GM18907 (cell line): ENCODE data around the gene BHLHE40.

Experiments
- ATAC-seq: cut with Tn5 transposase; IDR thresholded peaks from one replicate; pipeline ENCODE4 v1.9.1; 2021; ENCODE audit warnings: mild to moderate bottlenecking, moderate library complexity; ENCODE audit not compliant: unreplicated experiment

The BHLHE40 gene

DNA sequence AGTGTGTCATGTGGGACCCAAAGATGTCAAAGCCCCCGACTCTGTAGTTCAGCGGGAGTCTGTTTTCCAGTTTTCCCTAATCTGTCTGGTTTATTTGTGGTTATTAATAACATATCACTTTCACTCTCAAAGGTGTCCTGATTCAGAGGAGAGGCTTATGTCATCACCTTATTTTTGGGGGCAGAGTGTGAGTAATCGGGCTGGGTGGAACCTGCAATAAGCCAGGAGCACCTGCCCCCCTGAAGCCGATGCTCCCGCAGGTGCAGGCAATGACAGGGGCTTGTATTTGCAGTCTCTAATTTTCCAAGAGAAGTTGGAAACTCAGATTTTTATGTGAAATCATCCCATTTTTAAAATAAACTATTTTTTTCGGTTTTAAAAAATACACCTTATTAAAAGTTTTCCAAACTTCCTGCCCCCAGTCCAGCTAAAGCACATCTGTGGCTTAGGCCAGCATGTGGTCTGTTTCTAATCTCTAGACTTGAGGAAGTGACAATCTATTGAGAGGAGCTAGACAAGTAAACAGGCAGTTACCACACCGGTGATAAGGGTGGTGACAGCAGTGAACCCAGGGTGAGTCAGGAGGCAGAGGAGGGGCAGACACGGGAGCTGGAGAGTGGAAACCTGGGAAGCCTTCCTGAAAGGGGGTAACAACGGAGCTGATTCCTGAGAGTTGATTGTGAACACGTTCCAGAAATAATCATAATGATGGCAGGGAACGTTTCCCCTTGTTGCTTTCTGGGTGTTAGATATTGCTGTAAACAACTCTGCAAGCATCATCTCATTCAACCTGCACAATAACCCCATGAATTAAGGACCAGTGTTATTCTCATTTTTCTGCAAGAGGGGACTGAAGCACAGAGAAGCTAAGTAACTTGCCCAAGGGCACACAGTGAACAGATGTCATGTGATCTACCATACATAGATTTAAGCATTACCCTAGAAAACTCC lies 37.2 kb downstream of the BHLHE40 start:
- peak; percentile 67 for ATAC-seq

DNA sequence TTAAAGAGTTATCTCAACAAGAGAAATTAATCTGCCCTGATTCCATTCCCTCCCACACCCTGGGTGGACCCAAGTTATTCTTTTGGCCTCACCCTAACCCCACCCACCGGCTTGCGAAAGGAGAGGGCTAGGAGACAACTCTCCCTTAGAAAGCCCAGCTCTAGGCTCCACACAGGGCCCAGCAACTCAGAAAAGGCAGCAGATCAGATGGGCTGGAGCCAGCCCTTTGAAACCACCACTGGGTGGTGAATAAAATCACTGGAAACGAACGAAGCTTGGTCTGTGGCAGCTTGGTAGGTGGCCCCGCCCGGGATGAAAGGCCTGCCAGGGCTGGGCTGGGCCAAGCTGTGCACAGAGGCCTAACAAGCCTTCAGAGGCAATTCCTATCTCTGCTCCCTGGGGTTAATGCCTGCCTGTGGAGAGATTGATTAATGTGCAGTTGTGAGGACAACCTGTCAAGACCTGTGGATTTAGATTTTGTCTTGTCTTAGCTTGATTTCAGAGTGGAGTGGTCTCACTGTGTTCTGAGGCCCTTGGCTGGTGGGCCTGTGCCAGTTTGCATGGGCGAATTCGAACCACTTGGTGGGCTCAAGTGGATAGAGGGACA lies 38.8 kb downstream of the BHLHE40 start:
- no peak for ATAC-seq

DNA sequence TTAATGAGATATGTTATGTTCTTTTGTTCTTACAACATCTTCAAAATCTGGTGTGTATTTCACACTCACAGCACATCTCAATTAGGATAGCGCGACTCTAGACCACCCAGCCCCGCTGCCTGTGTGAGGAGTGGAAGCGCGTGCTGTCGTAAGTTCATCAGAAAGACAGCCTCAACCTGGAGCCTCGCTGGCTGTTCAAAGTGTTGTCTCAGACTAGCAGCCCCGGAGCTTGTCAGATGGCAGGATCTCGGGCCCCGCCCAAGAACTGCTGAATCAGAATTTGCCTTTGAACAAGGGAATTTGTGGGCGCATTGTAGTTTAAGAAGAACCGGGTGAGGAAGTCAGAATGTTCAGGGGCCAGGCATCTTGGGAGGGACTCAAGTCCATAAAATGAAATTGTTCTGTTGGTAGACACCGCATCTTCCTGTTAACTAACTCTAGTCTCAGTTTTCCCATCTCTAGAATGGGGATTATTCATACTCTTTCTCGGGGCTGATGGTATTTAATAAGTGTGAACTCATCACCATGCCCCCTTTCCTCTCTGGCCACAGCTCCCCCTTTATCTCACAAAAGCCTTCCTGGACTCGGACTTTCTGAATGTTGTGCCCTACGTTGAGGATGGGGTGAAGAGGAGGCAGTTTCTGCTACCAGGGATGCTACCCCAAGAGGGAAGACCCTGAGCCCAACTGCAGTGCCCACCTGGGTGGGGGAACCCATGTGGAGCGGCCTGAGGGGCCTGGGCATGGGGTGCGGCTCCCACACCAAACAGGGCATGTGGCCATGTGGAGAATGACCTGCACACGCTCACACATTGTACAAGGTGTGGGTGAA lies 40.4 kb downstream of the BHLHE40 start:
- no peak for ATAC-seq

DNA sequence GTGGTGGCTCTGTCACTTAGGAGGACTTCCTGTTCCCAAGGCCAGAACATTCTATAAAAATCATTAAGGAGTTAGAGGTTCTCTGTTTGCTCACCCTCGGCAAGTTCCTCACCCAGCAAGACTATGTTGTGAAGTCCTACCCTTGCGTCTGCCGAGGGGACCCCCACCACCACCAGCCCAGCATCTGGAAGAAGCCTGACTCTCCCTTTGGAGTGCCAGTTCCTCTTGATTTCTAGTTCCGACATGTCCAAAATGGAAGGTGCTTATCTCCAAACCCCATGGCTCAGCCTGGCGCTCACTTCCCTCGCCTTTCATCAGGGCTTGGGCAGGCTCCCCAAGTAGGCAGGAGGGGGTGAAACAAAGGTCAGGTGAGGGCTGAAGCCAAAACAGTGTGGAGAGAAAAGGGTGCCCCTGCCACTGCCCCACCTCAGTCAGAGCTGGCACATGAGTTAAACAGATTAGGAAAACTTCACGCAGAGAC lies 41.0 kb downstream of the BHLHE40 start:
- ATAC-seq: no peak

DNA sequence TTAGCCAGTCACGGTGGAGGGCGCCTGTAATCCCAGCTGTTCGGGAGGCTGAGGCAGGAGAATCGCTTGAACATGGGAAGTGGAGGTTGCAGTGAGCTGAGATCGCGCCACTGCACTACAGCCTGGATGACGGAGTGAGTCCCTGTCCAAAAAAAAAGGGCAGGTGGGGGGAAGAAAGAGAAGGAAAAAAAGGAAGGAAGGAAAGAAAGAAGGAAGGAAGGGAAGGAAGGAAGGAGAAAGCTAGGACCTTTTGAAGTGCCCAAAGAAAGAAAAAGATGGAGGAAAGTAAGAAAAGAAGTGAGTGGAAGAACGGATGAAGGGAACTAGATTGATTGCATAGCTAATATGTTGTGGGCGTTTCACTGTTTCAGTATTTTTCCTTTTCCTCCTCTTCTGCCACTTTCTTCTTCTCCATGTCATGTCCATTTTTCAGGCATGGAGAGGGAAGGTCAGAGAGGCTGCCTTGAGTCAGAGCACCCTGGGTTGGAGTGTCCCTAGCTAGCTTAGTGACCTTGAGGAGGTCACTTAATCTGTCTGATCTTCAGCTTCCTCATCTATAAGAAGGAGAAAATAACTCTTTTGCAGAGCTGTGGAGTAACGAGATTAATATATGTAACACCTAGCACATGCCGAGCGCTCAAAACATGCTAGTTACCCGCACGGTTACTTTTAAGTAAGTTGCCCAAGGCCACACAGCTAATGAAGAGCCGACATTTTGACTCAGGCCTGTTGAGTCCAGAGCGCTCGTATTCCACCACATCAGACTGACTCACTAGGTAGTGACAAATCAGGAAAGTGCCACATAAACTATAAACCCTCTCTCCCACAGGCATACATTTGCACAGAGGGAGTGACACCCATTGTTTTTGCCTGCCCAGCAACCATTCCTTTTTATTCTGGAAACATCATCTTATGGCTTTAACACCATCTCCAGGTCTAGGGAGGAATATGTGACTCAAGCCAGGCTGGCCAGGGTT lies 42.2 kb downstream of the BHLHE40 start:
- ATAC-seq: no peak

DNA sequence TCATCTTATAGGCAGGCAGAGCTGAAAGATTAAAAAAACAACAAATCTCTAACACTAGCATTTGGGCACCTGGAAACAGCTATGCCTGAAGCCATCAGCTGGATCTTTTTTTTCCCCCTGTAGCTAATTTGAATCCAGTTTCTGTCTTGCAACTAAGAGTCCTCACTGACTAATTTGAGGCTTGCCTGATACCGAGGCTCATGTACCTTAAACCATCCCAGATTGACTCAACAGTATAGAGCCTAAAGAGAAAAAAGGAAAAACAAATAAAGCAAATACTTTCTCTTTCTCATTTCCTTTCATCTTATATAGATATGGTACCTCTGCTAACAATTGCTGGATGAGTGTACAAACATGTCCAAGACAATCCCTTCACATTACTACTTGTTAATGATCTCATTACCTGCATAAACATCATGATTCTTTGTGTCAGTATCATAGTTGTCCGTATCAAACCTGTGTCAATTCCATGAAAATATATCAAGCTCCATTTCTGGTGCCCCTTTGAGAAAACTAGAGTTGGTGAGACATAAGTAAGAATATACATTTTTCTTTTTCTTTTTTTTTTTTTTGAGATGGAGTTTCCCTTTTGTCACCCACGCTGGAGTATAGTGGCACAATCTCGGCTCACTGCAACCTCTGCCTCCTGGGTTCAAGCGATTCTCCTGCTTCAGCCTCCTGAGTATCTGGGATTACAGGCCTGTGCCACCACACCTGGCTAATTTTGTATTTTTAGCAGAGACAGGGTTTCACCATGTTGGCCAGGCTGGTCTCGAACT lies 43.1 kb downstream of the BHLHE40 start:
- ATAC-seq: peak; percentile 71

DNA sequence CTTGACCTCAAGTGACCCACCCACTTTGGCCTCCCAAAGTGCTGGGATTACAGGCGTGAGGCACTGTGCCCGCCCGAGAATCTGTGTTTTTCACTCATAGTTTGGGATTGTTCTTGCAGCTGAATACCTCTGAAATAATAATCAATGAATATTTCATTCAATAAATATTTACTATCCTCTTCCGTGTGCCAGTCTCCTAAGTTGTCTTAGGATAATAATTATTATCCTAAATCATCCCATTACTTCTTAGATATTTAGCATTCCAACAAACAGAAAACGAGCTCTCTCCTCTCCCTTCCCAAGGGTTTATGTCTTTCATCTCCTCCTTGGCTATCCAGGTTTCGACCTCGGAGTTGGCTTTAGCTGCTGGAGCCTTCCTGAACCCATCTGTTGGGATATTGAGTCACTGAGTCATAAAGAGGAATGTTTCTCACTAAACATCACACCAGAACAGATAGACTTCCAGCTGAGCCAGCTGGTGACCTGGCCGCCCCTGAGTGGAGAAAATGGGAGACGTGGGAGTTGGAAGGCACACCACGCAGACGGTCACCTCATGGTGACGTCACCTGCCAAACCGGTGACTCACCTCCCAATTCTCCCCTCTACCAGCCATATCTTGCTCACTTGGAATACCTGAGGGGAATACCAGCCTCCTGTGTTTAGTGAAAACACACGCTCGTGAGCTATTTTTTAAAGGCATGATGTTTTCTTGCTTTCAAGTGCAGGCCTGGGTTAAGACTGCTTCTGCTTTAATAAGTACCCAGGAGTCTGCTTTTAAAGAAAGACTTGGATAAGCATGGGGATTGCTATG lies 43.9 kb downstream of the BHLHE40 start:
- ATAC-seq: no peak

DNA sequence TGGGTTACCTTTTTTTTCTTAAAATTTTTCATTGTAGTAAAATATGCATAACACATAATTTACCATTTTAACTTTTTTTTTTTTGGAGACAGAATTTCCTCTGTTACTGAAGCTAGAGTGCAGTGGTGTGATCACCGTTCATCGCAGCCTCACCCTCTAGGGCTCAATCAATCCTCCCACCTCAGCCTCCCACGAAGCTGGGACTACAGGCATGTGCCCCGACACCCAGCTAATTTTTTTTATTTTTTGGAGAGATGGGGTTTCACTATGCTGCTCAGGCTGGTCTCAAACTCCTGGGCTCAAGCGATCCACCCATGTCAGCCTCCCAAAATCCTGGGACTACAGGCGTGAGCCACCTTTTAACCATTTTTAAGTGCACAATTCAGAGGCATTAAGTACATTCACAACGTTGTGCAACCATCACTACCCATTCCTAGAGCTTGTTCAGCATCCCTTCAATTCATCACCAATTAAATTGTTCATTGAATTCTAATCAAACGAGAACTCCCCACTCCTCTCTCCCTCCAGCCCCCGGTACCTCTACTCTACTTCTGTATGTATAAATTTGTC lies 44.6 kb downstream of the BHLHE40 start:
- ATAC-seq: no peak

DNA sequence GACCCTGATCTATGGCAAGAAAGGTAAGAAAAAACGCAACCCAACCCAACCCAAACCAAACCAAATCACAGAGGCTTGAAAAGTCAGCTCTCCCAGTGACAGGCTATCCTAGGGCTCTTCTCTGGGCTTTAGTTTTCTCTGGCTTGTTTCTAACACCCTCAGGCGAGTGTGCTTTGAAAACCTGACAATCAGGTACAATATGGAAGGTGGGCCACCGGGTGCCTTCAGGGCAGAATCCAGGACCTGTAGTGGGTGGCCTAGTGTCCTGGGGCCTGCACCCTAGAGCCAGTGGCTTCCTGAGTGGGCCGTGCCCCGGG lies 46.8 kb downstream of the BHLHE40 start:
- no peak for ATAC-seq

DNA sequence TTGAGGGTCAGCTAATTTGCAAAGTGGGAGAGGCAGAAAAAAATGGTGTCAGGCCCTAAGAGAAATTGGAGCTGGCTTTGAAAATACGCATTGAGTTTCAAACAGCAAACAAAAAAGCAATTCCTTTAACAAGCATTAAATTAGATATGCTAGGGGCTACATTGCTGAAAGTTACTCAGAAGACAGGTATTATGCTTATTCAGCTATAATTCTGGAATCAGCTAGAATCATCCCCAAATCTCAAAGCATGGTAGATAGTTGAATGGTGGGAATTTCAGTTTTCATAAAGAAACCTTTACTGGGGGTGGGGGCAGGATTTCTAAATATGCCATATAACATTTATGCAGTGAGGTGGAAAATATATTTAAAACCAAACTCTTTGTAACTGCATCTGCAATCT lies 50.5 kb downstream of the BHLHE40 start:
- no peak for ATAC-seq

DNA sequence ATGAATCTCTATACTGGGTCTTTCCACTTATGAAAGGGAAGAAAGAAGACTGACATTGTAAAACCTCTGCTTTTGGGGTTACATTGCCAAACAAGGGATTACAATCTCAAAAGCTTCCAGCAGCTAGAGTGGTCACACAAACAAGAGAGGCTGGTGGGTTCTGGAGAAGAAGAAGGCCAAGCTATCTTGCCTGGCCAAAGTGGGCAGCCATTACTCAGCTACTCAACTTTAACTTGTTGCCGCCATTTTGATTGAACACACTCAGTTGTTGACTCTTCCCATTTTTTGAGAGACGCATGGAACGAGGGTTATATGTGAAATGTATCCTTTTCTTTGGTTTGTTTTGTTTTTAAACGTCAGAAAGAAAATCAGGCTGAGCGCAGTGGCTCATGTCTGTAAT lies 50.9 kb downstream of the BHLHE40 start:
- no peak for ATAC-seq

DNA sequence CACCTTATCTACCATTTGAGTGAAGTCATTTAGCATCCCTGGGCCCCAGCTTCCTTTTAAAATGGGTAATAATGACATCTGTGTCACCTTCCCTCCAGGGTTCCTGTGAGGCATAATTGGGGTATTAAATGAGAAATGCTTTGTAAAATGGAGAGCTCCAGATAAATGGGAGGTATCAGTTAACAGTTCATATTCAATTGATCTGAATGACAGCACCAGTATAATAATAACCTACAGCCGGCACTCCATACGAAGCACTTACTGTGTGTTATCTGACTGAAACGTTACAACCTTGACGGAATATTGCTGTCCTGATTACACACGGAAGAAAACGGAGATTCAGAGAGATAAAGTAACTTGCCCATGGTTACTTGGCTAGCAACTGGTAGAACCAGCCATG lies 53.6 kb downstream of the BHLHE40 start:
- no peak for ATAC-seq
